LNCAP (cell line): ENCODE measurements around the gene ITCH.

Experiments used
- CTCF ChIP-seq: fragments of 450-650 bp; IDR thresholded peaks from 2 replicates; pipeline ENCODE4 v1.5.1; 2017; ENCODE audit warnings: mild to moderate bottlenecking

Gene ITCH

GRCh38 chr20:34343458-34344211 lies 19.4 kb upstream of the ITCH start:
- TF ChIP-seq CTCF: no peak

GRCh38 chr20:34344238-34344637 lies 18.8 kb upstream of the ITCH start:
- TF ChIP-seq CTCF: no peak

DNA sequence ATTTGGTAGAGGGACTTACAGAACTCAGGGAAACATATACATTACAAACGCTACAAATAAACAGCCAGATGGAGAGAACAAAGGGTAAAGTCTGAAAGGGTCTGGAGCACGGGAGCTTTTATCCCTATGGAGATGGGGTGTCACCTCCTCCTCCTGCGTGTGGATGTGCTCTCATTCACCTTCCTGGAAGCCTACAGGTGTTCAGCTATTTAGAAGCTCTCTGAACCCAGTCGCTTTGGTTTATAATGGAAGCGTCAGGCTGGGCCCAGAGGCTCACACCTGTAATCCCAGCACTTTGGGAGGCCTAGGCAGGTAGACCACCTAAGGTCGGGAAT lies 17.7 kb upstream of the ITCH start:
- TF ChIP-seq CTCF: no peak

GRCh38 chr20:34347571-34347970 lies 15.5 kb upstream of the ITCH start:
- no peak for TF ChIP-seq CTCF

- TF ChIP-seq CTCF: no peak
Observed at GRCh38 chr20:34350095-34350494, 13.0 kb upstream of the ITCH start.

DNA sequence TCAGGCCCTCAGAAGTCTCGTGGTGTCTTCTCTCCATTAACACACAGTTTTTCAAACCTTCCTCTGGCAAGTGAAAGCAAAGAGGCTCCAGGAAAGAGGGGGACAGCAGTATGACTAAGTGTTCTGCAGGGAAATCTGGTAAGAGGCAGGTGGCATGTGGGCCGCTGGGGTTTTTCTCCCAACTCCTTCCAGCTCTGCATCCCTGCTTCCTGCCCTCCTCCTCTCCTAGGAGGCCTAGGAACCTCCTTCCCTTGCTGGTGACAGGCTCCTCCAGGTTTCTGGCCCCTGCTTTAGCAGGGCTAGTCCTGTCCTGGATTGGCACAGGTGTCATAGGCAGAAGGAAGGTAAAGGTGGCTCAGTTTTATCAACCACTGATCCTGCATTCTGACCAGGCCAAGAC lies 7.6 kb upstream of the ITCH start:
- TF ChIP-seq CTCF: no peak

DNA sequence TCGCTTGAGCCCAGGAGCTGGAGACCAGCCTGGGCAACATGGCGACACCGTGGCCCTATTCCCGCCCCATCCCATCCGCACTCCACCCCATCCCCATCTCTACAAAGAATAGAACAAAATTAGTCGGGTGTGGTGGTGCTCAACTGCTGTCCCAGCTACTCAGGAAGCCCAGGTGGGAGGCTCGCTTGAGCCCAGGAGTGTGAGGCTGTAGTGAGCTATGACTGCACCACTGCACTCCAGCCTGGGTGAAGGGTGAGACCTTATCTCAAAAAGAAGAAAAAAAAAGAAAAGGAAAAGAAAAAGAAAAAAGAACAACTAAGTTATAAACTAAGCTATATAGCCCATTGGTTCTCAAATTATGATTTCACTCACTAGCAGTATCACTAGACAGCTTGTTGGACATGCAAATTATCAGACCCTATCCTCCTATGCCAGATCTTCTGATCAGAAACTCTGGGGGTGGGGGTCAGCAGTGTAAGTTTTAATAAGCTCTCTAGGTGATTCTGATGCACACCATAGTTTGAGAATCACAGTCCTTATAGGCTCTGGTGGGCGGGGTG lies 491 bp upstream of the ITCH start:
- TF ChIP-seq CTCF: no peak
